Fibroblast of upper back skin (primary cell): Measurements from ENCODE around the gene GORAB.

ENCODE experiments used
- DNase-seq: peaks from one replicate; pipeline ENCODE4 v3.0.0-alpha.2; 2013

GORAB gene

GRCh38 chr1:170539154-170539553 lies 7.2 kb downstream of the GORAB start:
- no peak for DNase-seq

- DNase-seq = no peak
Observed at GRCh38 chr1:170544624-170545023, 12.7 kb downstream of the GORAB start.

GRCh38 chr1:170545476-170545875 lies 13.5 kb downstream of the GORAB start:
- DNase-seq = peak; percentile 86

- no peak for DNase-seq
Observed at GRCh38 chr1:170547255-170547654, 15.3 kb downstream of the GORAB start.

- no peak for DNase-seq
Observed at GRCh38 chr1:170548497-170548896, 16.5 kb downstream of the GORAB start.

- peak; percentile 64 for DNase-seq
Observed at GRCh38 chr1:170555370-170555769, 23.4 kb downstream of the GORAB start.

GRCh38 chr1:170556917-170557316 lies 25.0 kb downstream of the GORAB start:
- DNase-seq = peak; percentile 65

- peak; percentile 52 for DNase-seq
Observed at GRCh38 chr1:170558731-170559130, 26.8 kb downstream of the GORAB start.

GRCh38 chr1:170559166-170559565 lies 27.2 kb downstream of the GORAB start:
- DNase-seq = no peak

GRCh38 chr1:170560681-170561285 lies 28.8 kb downstream of the GORAB start:
- DNase-seq = no peak

GRCh38 chr1:170562646-170563338 lies 30.8 kb downstream of the GORAB start:
- peak; percentile 92 for DNase-seq

- DNase-seq = no peak
Observed at GRCh38 chr1:170567214-170567613, 35.2 kb downstream of the GORAB start.

- no peak for DNase-seq
Observed at GRCh38 chr1:170568197-170568596, 36.2 kb downstream of the GORAB start.

- no peak for DNase-seq
Observed at GRCh38 chr1:170576980-170577379, 45.0 kb downstream of the GORAB start.

- DNase-seq = peak; percentile 52
Observed at GRCh38 chr1:170578359-170578758, 46.4 kb downstream of the GORAB start.

- no peak for DNase-seq
Observed at GRCh38 chr1:170580636-170581440, 48.9 kb downstream of the GORAB start.

GRCh38 chr1:170583186-170583585 lies 51.2 kb downstream of the GORAB start:
- DNase-seq = no peak

- peak; percentile 87 for DNase-seq
Observed at GRCh38 chr1:170586321-170587252, 54.6 kb downstream of the GORAB start.

GRCh38 chr1:170587253-170587593 lies 55.3 kb downstream of the GORAB start:
- no peak for DNase-seq

- no peak for DNase-seq
Observed at GRCh38 chr1:170590921-170591705, 59.1 kb downstream of the GORAB start.

- DNase-seq = no peak
Observed at GRCh38 chr1:170592591-170593111, 60.7 kb downstream of the GORAB start.
